Astrocyte of the cerebellum (primary cell): Measurements from ENCODE around the gene REPS1.

Experiments used
- DNase-seq: peaks from one replicate; pipeline ENCODE4 v3.0.0-alpha.2; 2011; ENCODE audit warnings: low read depth
- H3K4me3 ChIP-seq: 2 replicates; pipeline ENCODE4 v1.5.1; 2011; ENCODE audit warnings: mild to moderate bottlenecking, low read depth, low read length, moderate library complexity
- CTCF ChIP-seq: IDR thresholded peaks from 2 replicates; pipeline ENCODE4 v1.5.1; 2012; ENCODE audit warnings: low read length, low read depth, moderate library complexity, mild to moderate bottlenecking; ENCODE audit errors: missing control alignments
- in situ Hi-C: cut with HindIII; loops from 2 replicates; pipeline ENCODE4 v1.10.0; 2017; ENCODE audit warnings: low sequenced_read_pairs

REPS1 gene

GRCh38 chr6:138973466-138974153 is 14.4 kb downstream of the REPS1 start:
- TF ChIP-seq CTCF: no peak
- H3K4me3 ChIP-seq: no peak overlapping the region
- no peak for DNase-seq
- in situ Hi-C loops: no loop called here

- H3K4me3 ChIP-seq: no peak overlapping the region
- in situ Hi-C loops: no loop called here
Observed at GRCh38 chr6:138972226-138972665, 15.8 kb downstream of the REPS1 start.

GRCh38 chr6:138971601-138972000 is 16.5 kb downstream of the REPS1 start:
- no peak for TF ChIP-seq CTCF
- no peak overlapping the region for H3K4me3 ChIP-seq
- in situ Hi-C loops: no loop called here
- no peak for DNase-seq

More at GRCh38 chr6:138972226-138972665, 15.8 kb downstream of the REPS1 start:
- TF ChIP-seq CTCF: no peak
- no peak for DNase-seq

GRCh38 chr6:138970856-138971425 is 17.1 kb downstream of the REPS1 start:
- H3K4me3 ChIP-seq: no peak overlapping the region
- TF ChIP-seq CTCF: no peak
- peak; percentile 52 for DNase-seq
- in situ Hi-C loops: no loop called here

GRCh38 chr6:138970159-138970558 is 17.9 kb downstream of the REPS1 start:
- no peak for TF ChIP-seq CTCF
- no peak for DNase-seq
- H3K4me3 ChIP-seq: no peak overlapping the region
- in situ Hi-C loops: no loop called here

GRCh38 chr6:138966870-138967269 is 21.2 kb downstream of the REPS1 start:
- in situ Hi-C loops: no loop called here

More at GRCh38 chr6:138966870-138967269, 21.2 kb downstream of the REPS1 start:
- no peak for TF ChIP-seq CTCF
- no peak overlapping the region for H3K4me3 ChIP-seq
- no peak for DNase-seq
